Kidney capillary endothelial cell (primary cell): ENCODE measurements around the gene STAT3.

Source experiments
- DNase-seq: peaks from one replicate; pipeline ENCODE4 v3.0.0-alpha.2; 2018; ENCODE audit warnings: low spot score

The STAT3 gene

DNA sequence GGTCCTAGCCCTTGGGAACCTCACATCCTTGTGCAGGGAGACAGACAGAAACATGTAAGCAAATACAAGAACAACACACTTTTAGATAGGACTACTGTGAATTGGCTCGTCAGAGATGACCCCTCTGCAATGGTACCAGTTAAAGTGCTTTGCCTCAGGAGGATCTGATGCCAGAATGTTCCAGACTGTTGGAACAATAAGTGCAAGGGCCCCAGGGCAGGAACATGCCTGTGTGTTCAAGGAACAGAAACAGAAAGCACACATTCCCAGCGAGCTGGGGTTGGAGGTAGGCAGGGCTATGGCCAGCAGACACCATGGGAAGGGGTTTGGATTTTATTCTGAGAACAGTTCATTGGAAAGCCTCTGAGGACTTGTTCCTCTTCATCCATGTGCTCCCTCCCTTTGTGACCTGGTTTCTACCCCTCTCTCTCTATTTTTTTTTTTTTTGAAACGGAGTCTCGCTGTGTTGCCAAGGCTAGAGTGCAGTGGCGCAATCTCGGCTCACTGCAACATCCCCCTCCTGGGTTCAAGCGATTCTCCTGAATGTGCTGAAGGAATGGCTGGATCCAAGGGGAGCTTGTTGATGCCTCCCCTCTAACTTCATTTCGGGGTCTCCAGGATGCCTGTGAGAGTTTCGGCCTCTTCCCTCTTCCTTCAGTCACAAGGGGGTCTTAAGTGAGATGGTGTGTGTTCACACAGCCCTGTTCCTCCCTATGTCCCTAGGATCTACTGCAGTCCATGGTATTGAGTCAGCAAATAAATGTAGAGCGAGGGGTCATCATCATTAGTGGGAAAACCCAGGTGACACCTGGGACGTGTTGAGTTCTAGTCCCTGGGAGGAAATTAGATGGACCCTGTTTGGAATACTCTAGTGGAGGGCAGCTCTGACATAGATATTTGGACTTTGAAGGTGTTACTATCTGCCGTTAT lies 93.5 kb downstream of the STAT3 start:
- no peak for DNase-seq

DNA sequence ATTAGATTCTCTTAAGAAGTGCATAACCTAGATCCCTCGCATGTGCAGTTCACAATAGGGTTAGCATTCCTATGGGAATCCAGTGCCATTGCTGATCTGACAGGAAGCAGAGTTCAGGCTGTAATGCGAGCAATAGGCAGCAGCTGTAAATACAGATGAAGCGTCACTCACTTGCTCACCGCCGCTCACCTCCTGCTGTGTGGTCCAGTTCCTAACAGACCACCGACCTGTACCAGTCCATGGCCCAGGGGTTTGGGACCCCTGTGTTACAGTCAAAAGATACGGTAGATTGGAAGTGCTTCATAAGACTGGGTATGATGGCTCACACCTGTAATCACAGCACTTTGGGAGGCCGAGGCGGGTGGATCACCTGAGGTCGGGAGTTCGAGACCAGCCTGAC lies 97.1 kb downstream of the STAT3 start:
- peak; percentile 54 for DNase-seq

DNA sequence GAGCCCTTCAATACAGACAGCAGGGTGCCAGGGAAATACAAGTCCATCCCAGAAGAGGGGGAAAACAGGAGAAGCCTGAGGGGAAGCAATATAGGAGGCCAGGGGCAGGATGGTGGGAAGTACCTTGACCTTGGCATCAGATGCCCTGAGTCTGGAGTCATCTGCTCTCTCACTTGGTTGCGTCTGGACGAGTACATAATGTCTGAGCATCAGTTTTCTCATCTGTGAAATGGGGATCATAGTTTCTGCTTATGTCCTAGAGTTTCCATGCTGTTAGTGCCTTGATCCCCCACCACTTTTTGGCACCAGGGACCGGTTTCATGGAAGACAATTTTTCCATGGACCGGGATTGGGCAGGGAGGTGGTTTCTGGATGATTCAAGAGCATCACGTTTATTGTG lies 97.7 kb downstream of the STAT3 start:
- DNase-seq, result no peak

DNA sequence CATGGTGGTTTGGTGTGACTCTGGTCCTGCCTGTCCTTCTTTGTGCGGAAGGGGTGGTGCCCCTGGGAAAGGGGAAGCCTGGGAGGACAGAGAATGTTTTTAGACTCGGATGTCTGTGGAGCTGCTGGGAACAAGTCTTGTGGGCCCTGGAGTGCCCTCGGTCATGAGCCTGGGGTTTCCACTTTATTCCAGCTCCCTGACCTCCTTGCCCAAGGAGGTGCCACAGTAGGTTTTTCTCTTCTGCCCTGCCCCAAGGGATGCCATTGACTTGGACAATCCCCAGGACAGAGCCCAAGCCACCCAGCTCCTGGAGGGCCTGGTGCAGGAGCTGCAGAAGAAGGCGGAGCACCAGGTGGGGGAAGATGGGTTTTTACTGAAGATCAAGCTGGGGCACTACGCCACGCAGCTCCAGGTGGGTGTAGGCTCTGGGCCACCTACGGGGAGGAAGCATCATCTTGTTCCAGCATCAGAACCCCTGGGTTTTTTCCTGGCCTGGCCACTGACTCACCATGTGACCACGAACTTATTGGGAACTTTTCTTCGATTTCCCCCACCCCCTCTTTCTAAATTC lies 98.5 kb downstream of the STAT3 start:
- DNase-seq, result no peak

DNA sequence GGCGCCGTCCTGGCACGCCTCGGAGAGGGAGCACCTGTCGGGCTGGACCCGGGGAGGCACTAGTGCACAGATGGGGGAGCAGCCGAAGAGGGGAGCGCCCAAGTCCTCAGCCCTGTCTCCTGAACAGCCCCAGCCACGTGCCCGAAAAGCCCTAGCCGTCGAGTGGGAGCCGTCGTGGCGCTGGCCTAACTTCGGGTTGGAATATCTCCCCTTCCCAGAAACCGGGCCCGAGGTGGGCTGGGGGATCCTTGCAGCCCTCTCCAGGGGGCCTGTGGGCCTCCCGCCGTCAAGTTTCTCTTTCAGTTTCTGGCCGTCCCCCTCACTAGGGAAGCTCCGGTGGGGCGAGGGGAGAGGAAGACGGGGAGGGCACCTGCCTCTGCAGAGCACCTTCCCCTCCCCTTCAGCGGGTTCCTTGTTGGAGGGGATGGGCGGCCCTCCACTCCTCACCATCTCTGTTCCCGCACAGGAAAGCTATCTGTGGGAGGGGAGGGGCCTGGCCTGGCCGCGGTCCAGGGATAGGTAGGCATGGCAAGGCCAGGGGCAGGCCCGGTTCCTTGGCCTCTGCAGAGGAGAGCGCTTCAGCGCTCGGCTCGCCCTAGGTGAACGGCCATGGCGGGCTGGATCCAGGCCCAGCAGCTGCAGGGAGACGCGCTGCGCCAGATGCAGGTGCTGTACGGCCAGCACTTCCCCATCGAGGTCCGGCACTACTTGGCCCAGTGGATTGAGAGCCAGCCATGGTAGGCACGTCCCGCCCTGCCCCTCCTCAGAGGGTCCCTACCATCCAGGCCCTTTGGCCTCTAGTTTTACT lies 99.2 kb downstream of the STAT3 start:
- DNase-seq, result no peak

DNA sequence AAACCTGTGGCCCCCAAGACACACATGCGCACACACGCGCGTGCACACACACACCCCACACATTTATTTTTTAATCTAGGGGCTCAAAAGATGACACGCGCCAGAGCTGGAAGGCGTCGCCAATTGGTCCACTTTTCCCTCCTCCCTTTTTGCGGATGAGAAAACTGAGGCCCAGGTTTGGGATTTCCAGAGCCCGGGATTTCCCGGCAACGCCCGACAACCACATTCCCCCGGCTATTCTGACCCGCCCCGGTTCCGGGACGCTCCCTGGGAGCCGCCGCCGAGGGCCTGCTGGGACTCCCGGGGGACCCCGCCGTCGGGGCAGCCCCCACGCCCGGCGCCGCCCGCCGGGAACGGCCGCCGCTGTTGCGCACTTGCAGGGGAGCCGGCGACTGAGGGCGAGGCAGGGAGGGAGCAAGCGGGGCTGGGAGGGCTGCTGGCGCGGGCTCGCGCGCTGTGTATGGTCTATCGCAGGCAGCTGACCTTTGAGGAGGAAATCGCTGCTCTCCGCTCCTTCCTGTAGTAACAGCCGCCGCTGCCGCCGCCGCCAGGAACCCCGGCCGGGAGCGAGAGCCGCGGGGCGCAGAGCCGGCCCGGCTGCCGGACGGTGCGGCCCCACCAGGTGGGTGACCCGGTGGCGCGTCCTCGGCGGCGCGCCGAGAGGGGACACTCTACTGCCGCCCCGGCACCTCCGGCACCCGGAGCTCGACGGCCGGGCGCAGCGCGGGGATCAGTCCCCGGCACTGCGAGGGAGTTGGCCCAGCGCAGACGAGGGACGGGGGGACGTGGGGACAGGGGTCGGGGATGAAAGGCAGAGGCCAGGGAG lies 100.1 kb downstream of the STAT3 start, which contains the start of gene STAT5A:
TSS of gene STAT5A (plus strand) at position 522 of the 826 bp plus-strand sequence. CDS start 914 bp downstream, outside the sequence.
- peak; percentile 75 for DNase-seq

DNA sequence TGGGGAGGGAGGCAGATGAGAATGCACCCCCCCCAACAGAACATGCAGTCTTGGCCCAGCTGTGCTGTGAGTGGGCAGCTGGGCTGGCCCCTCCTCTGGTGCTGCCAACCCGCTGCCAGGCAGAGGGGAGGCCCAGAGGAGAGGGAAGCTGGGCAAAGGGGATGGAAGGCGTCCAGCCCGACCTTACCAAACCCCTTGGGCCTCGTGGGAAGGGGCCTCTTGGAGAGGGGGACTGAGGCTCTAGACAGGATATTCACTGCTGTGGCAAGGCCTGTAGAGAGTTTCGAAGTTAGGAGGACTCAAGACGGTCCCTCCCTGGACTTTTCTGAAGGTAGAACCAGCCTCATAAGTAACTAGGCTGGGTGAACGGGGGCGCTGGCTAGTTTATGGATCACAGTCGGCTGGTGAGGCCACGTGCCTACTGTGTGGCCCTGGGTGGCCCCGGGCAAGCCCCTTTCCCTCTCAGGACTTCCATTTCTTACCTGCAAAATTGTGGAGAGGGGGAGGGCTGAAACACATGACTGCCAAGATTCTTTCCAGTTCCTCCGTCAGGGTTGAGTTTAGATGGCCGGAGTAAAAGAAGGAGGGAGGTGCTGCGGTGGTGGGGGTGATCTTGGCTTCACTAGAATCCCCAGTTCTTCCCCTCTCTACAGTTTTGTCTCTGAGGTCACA lies 100.8 kb downstream of the STAT3 start:
- DNase-seq, result no peak

DNA sequence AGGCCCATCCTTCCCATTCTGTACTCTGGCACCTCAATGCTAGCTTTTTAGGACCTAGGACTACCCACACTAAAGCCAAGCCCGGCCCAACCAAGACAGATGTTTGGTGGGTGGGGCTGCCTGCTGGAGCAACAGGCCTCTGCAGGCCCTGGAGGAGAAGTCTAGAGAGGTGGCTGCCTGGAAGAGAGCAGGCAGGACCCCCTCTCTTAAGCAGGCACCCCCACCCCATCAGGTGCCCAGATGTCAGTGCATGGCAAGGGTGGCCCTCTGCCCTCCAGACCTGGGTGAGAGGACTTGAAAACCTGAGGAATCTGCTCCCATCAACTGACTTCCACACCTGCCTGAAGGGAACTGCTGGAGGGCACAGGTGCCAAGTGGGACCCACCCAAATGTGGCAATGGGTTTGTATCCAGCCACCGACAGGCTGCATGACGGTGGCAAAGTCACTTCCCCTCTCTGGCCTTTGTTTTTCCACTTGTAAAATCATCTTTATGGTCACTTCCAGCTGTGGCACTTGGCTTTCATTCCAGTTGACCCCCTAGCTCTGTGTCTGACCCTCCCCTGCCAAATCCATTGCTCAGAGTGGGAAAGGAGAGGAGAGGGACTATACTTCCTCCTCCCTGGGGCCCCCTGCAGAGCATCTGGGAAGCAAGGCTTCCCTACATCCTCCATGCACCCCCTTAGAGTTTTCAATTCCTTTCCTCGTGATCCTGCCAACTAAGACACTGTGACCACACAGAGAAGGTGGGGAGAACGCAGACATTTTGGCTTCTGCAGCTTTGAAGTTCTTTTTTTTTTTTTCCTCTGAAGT lies 101.6 kb downstream of the STAT3 start:
- no peak for DNase-seq

DNA sequence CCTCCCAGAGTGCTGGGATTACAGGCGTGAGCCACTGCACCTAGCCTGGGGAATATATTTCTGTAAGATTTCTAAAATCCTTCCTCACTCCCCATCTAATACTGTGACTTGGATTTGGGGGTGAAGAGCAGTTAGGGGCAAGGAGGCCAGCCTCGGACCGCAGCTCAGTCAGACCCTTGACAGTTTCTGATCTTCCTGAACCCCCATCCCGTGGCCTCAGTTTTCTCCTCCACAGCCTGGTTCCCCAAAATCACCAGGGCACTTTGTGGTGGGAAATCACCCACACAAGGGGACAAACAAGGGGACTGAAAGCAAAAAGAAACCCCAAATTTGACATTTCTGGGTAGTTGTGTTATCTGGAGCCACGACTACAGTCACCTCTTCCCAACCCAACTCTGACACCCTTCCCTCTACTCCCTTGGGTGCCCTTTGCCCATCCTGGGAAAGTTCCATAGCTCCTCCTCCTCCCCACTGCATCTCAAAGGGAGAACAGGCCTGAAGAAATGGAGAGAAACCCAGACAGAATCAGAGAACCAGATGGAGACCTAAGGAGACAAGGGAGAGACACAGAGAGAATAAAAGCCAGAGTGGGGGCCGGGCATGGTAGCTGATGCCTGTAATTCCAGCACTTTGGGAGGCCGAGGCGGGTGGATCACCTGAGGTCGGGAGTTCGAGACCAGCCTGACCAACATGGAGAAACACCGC lies 102.7 kb downstream of the STAT3 start:
- DNase-seq, result no peak

DNA sequence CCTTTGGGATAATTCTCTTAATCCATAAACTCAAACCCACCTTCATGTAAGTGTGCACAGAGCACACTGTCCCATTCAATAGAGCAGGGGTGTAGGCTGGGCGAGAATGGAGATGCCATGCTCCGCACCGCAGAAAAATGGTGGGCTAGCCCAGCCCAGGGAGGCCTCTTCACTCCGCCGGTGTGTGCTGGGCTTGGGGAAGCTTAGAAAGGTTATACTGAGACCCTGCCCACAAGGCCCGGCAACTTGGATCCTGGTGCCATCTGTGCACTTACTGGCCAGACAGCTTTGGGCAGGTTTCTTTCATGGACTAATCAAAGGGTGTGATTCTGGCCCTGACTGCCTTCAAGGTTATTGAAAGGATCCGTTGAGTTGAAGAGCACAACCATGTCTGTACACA lies 103.7 kb downstream of the STAT3 start:
- DNase-seq, result no peak

DNA sequence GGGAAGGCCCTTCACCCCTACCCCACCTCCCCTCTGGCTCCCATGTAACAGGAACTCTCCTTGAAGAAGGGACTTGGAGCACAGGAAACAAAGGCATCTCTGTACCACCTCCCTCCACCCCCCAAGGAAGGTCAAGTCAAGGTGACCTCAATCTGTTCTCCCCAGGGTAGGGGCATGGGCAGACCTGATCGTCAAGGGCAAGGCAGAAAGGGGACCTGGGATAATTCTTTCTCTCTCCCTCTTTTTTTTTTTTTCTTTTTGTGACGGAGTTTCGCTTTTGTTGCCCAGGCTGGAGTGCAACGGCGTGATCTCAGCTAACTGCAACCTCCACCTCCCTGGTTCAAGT lies 104.2 kb downstream of the STAT3 start:
- no peak for DNase-seq

DNA sequence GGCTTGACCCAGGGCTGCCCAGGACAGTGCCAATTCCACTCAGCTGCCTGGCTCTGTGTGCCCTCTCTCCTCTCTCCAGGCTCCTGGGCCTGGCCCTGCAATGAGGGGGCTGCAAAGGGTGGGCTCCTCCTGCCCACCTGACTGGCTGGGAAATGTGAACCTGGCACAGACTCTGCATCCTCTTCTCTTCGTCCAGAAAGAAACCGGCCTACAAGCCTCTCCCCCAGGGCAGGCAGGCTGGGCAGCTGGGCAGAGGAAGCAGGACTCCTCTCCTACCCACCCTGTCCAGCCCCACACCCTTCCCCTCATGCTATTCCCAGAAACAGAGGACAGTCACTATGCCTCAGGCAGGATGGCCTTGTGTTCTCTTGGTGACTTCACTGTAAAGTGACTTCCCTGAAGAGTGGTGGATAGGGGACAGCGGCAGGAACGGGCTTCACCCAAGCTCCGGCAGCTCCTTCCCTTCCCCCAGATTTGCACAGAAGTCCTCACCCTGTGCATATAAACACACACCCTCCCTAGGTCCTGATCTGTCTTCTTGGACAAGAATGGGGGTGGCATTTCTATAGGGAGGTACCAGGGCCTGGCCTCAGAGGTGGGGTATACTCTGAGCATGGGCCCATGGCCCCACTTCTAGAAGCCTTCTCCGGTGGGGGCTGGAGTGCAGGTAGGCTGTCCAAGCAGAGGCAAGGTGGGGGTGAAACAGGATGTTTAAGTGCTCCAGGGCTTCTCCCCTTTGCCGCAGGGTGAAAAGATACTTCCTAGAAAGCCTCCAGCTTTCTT lies 104.8 kb downstream of the STAT3 start:
- DNase-seq, result no peak

DNA sequence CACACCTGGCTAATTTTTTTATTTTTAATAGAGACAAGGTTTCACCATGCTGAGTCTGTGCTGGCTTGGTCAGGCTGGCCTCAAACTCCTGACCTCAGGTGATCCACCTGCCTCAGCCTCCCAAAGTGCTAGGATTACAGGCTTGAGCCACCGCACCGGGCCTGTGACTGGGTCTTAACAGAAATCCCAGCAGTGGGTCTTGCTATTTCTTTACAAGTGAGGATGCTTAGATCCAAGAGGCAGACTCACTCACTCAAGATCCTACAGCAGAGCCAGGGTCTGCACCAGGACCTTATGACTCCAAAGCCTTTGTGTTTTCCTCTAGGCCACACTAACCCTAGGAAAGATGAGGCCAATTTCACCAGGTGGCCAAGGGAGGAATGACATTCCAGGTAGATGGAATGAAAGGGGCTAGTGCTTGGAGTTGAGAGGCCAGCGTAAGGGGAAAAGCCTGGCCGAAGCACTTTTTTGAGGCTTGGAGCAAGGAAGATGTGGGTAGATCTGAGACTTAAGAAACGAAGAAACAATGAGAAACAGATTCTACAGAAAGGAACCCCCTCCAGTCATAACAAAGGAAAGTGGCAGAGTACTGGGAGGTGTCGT lies 105.7 kb downstream of the STAT3 start:
- DNase-seq, result no peak

DNA sequence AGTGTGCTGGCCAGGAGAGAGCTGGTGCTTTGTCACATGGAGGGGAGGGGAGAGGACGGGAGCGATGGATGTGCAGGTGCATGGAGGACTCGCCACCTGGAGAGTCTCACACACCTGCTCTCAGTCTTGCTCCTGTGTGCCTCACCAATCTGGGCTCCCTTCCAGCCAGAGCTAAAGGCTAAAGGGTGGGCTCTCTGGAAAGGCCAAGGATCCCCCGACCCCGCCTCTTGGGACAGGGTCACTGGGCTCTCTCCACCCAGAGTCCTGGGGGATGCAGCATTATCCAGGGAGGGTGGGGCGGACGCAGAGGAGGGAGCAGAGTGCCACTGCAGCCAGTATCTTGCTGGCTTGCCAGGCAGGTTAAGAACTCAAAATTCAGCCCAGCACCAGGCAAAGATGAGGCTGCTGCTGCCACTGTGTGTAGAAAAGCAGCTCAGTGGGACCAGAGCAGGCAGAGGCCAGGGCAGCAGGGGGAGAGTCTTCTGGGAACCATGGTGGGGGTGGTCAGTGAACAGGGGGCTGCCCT lies 106.6 kb downstream of the STAT3 start:
- no peak for DNase-seq

DNA sequence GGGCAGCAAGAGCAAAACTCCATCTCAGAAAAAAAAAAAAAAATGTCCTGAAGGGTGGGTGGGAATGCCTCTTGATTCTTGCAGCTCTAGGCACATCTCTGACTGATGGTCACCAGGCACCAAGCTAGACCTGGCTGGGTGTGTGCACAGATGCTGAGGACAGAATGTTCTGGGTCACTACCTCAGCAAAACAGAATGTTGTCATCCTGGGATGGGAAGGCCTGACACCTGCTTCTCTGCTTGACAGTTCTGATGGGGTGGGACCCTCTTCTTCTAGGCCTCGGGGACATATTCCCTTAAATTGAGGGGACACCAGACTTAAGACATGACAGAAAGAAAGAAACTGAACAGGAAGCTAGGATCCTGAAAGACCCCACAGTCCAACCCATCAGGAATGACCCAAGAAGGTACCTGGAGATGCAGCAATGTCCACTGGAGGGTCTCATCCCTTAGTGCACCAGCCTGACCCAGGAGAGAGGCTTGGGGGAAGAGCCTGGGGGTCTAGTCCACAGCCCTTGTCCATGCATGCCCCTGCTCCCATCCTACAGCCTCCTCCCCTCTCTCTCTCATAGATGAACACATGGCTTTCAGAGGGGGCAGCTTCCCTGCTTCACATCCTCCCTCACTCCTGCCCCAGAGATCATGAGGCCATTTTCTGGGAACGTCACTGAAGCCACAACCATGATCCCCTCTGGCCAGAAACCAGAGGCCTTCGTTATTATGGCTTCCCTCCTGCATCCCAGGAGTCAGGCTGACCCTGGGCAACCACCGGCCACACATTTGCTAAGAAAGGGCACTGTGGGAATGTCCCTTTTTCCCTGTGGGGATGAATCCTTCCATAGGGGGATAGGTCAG lies 108.2 kb downstream of the STAT3 start:
- DNase-seq, result no peak

DNA sequence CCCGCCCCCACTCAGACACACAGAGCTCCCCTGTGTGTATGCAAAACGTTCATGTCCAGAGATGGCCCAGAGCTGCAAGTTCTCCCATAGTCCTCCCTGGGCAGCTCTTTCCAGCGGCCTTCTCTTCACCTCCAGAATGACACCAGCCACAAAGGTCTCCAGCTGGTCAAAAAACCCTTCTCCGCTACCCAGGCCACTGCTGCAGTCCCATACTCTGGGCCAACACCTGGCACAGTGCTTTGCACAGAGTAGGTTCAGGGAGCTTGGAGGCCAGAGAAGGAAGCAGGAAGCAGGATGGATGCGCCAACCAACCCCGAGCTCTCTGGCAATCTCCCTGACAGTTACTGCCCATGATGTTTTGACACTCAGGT lies 110.9 kb downstream of the STAT3 start:
- DNase-seq, result no peak

DNA sequence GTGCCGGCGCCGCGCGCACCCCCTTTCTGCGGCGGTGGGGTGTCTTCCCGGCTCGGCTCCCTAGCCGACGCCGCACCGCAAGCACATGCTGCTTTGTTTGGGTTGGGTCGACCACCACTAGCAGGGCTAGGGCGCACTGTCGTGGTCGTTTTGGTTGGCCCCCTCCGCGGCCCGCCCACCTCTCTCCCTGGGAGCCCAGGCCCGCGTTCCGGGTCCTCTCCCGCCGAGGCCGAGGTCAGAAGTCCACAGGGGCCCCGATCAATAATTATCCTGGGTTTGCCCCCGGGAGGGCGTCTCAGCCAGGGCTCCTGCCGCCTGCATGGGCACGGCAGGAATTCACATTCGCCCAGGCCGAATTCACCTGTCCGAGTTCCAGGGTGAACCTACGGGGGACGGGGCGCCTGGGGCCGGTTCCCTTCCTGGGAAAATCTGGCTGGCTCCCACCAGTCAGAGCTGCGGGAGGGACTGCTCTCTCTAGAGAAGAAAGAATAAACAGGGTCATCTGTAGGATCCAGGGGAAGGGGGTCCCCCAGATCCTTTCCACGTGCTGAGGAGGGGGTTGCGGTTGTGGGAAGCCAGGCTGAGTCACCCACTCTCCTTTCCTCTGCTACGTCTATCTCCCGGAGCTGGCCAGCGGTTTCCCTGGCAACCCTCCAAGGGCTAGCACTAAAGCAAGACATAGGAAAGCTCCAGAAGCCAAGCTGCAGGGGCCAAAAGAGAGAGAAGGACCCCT lies 111.5 kb downstream of the STAT3 start:
- peak; percentile 69 for DNase-seq
